MM.1S (cell line): ENCODE data around the gene ZNF664.

ENCODE experiments used
- DNase-seq: peaks from one replicate; pipeline ENCODE4 v3.0.0-alpha.2; 2015
- H2AFZ ChIP-seq: fragments of 300-600 bp; sonication (generic); 2 replicates; pipeline ENCODE4 v1.6.0; 2016; ENCODE audit warnings: antibody characterized with exemption, low read length
- H3F3A ChIP-seq: fragments of 300-600 bp; sonication (generic); 2 replicates; pipeline ENCODE4 v1.6.1; 2016; ENCODE audit warnings: mild to moderate bottlenecking, antibody characterized with exemption, low read length, moderate library complexity, mixed read lengths; ENCODE audit not compliant: insufficient read depth
- H3K27ac ChIP-seq: fragments of 300-600 bp; sonication (generic); 2 replicates; pipeline ENCODE4 v1.5.1; 2016; ENCODE audit warnings: mild to moderate bottlenecking, low read length
- H3K27me3 ChIP-seq: fragments of 300-600 bp; sonication (generic); replicated peaks from 2 replicates; pipeline ENCODE4 v1.6.0; 2016; ENCODE audit warnings: low read length; ENCODE audit not compliant: insufficient read depth
- H3K36me3 ChIP-seq: fragments of 300-600 bp; sonication (generic); replicated peaks from 2 replicates; pipeline ENCODE4 v1.6.1; 2016; ENCODE audit warnings: mild to moderate bottlenecking, low read length, mixed read lengths; ENCODE audit not compliant: insufficient read depth
- H3K4me1 ChIP-seq: fragments of 300-600 bp; sonication (generic); 2 replicates; pipeline ENCODE4 v1.6.1; 2016; ENCODE audit warnings: low read length, mixed read lengths
- H3K4me2 ChIP-seq: fragments of 300-600 bp; sonication (generic); 2 replicates; pipeline ENCODE4 v1.6.0; 2016; ENCODE audit warnings: low read depth, low read length
- H3K4me3 ChIP-seq: fragments of 300-600 bp; sonication (generic); 2 replicates; pipeline ENCODE4 v1.5.1; 2016; ENCODE audit warnings: low read length, mixed read lengths
- H3K79me2 ChIP-seq: fragments of 300-600 bp; sonication (generic); 2 replicates; pipeline ENCODE4 v1.6.1; 2016; ENCODE audit warnings: mixed run types, low read length, mixed read lengths
- H3K9ac ChIP-seq: fragments of 300-600 bp; sonication (generic); 2 replicates; pipeline ENCODE4 v1.6.1; 2016; ENCODE audit warnings: low read length, mixed read lengths
- H3K9me2 ChIP-seq: fragments of 300-600 bp; sonication (generic); replicated peaks from 2 replicates; pipeline ENCODE4 v1.6.1; 2016; ENCODE audit warnings: mild to moderate bottlenecking, low read length, mixed read lengths; ENCODE audit not compliant: insufficient read depth
- H3K9me3 ChIP-seq: fragments of 300-600 bp; sonication (generic); replicated peaks from 2 replicates; pipeline ENCODE4 v1.6.1; 2016; ENCODE audit warnings: mild to moderate bottlenecking, low read length, mixed read lengths; ENCODE audit not compliant: insufficient read depth
- H4K20me1 ChIP-seq: fragments of 300-600 bp; sonication (generic); 2 replicates; pipeline ENCODE4 v1.6.1; 2016; ENCODE audit warnings: mild to moderate bottlenecking, low read length, moderate library complexity, mixed read lengths; ENCODE audit not compliant: insufficient read depth
- EZH2 ChIP-seq: fragments of 300-600 bp; sonication (generic); optimal IDR thresholded peaks from 2 replicates; pipeline ENCODE3; 2017; ENCODE audit warnings: low read depth, mild to moderate bottlenecking, antibody characterized with exemption, low read length, mixed read lengths
- EZH2phosphoT487 ChIP-seq: fragments of 300-600 bp; sonication (generic); IDR thresholded peaks from 2 replicates; pipeline ENCODE4 v1.6.1; 2018; ENCODE audit warnings: antibody characterized with exemption, low read length
- TF ChIP-seq, protein P1 (sequence below): fragments of 300-600 bp; sonication (generic); IDR thresholded peaks from 2 replicates; pipeline ENCODE4 v1.5.1; 2016; ENCODE audit warnings: antibody characterized with exemption, low read length, mixed read lengths

ZNF664 gene

DNA sequence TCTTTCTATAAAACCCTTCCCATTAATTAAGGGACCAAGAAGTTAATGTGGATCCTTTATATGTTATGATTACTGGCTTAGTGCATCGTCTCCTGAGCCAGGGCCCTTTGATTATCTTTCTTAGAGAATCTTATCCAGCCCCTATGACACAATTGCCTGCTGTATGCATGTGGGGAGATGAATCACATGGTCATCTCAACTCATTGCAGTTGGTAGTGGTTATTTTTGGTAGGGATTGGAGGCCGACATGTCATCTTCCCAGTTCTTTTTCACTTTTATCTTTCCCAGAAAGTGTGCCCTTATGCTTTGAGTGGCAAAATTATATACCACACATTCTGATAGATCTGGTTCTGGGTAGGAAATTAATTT is 26.0 kb downstream of the ZNF664 start:
- no peaks in the 10 kb centered on the region for H3F3A ChIP-seq
- no peaks in the 10 kb centered on the region for H3K27me3 ChIP-seq
- TF ChIP-seq EZH2phosphoT487 (no peak), EZH2 (no peak)
- TF ChIP-seq, protein P1, sequence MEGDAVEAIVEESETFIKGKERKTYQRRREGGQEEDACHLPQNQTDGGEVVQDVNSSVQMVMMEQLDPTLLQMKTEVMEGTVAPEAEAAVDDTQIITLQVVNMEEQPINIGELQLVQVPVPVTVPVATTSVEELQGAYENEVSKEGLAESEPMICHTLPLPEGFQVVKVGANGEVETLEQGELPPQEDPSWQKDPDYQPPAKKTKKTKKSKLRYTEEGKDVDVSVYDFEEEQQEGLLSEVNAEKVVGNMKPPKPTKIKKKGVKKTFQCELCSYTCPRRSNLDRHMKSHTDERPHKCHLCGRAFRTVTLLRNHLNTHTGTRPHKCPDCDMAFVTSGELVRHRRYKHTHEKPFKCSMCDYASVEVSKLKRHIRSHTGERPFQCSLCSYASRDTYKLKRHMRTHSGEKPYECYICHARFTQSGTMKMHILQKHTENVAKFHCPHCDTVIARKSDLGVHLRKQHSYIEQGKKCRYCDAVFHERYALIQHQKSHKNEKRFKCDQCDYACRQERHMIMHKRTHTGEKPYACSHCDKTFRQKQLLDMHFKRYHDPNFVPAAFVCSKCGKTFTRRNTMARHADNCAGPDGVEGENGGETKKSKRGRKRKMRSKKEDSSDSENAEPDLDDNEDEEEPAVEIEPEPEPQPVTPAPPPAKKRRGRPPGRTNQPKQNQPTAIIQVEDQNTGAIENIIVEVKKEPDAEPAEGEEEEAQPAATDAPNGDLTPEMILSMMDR: no peak
- H3K4me2 ChIP-seq: no peak overlapping the region
- no peaks in the 10 kb centered on the region for H3K9me2 ChIP-seq
- no peak overlapping the region for H2AFZ ChIP-seq
- H3K4me1 ChIP-seq: no peaks in the 10 kb centered on the region
- no peaks in the 10 kb centered on the region for H4K20me1 ChIP-seq
- H3K9ac ChIP-seq: no peak overlapping the region
- peaks cover 13% of the 10 kb centered on the region for H3K79me2 ChIP-seq
- no peaks in the 10 kb centered on the region for H3K9me3 ChIP-seq
- H3K4me3 ChIP-seq: no peak overlapping the region
- H3K27ac ChIP-seq: no peak overlapping the region
- no peaks in the 10 kb centered on the region for H3K36me3 ChIP-seq
- no peak for DNase-seq

DNA sequence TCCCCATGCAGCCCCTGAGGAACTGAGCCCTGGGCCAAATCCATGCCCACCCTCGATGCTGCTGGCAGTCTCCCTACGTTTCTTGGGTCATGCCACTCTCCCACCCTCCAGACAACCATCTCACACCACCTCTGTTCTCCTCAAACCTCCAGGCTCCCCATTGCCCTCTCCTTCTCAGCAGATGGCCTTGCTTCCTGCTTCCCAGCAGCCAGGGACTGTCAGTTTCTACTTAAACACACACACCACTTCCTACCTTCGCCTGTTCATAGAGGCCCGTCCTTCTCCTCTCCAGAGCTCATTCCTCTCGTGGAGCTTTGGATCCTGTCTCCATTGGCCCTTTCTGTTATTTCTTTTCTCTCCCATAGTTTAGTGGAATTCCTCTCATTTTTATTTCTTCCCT is 27.1 kb downstream of the ZNF664 start:
- H3K9ac ChIP-seq: no peak overlapping the region
- no peak overlapping the region for H3K4me2 ChIP-seq
- H3K27ac ChIP-seq: no peak overlapping the region
- TF ChIP-seq, protein P1: no peak
- TF ChIP-seq EZH2phosphoT487 (no peak), EZH2 (no peak)
- no peaks in the 10 kb centered on the region for H3K27me3 ChIP-seq
- no peak overlapping the region for H2AFZ ChIP-seq
- H4K20me1 ChIP-seq: no peaks in the 10 kb centered on the region
- H3K9me2 ChIP-seq: no peaks in the 10 kb centered on the region
- H3K4me1 ChIP-seq: no peaks in the 10 kb centered on the region
- DNase-seq: no peak
- H3K9me3 ChIP-seq: no peaks in the 10 kb centered on the region
- no peak overlapping the region for H3K4me3 ChIP-seq
- H3K79me2 ChIP-seq: peaks cover 9% of the 10 kb centered on the region
- H3K36me3 ChIP-seq: no peaks in the 10 kb centered on the region
- H3F3A ChIP-seq: no peaks in the 10 kb centered on the region

DNA sequence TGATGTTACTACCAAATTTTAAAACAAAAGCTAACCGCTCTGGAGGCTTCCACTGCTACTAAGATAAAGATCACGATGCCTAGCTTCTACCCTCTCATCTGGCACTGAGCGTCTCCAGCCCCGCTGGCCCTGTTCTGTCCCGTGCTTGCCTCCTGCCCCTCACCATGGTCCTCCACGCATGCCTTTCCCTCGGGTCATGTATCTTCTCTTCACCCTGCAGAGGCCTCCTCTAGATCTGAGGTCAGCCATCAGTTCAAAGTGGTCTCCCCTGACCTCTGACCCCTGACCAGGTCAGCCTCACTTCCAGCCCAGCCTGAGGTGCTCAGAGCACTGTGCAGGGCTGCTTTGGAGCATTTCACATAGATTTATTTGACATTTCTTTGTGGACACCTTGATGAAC is 28.3 kb downstream of the ZNF664 start:
- no peaks in the 10 kb centered on the region for H3K9me2 ChIP-seq
- H3K4me1 ChIP-seq: peaks cover 10% of the 10 kb centered on the region
- peaks cover 3% of the 10 kb centered on the region; the same call in 1 of the 2 replicates for H3K79me2 ChIP-seq
- H3K9me3 ChIP-seq: no peaks in the 10 kb centered on the region
- peaks cover 9% of the 10 kb centered on the region for H3F3A ChIP-seq
- no peak overlapping the region for H2AFZ ChIP-seq
- no peaks in the 10 kb centered on the region for H4K20me1 ChIP-seq
- no peak overlapping the region for H3K27ac ChIP-seq
- DNase-seq: no peak
- no peak overlapping the region for H3K4me3 ChIP-seq
- TF ChIP-seq EZH2: no peak
- TF ChIP-seq, protein P1: no peak
- no peak overlapping the region for H3K9ac ChIP-seq
- no peak overlapping the region for H3K4me2 ChIP-seq
- H3K36me3 ChIP-seq: no peaks in the 10 kb centered on the region
- H3K27me3 ChIP-seq: no peaks in the 10 kb centered on the region
